ENCODE data around the gene STAC3.

STAC3 gene

GRCh38 chr12:57210461-57210860, 40.5 kb downstream of the STAC3 start:
- DNase-seq (ENCODE audit: low read depth): no peak

- no peak for DNase-seq (ENCODE audit: low read depth)
Observed at GRCh38 chr12:57209916-57210315, 41.1 kb downstream of the STAC3 start.

GRCh38 chr12:57208631-57209282, 42.2 kb downstream of the STAC3 start:
- DNase-seq (ENCODE audit: low read depth): no peak

- DNase-seq (ENCODE audit: low read depth): no peak
Observed at GRCh38 chr12:57207731-57208630, 43.0 kb downstream of the STAC3 start.

GRCh38 chr12:57205931-57206330, 45.1 kb downstream of the STAC3 start:
- DNase-seq (ENCODE audit: low read depth): no peak

- no peak for DNase-seq (ENCODE audit: low read depth)
Observed at GRCh38 chr12:57205186-57205585, 45.8 kb downstream of the STAC3 start.

GRCh38 chr12:57204454-57204853, 46.5 kb downstream of the STAC3 start:
- no peak for DNase-seq (ENCODE audit: low read depth)

- DNase-seq (ENCODE audit: low read depth): no peak
Observed at GRCh38 chr12:57203791-57204190, 47.2 kb downstream of the STAC3 start.

GRCh38 chr12:57203201-57203600, 47.8 kb downstream of the STAC3 start:
- no peak for DNase-seq (ENCODE audit: low read depth)

GRCh38 chr12:57202321-57202720, 48.7 kb downstream of the STAC3 start:
- no peak for DNase-seq (ENCODE audit: low read depth)

GRCh38 chr12:57201631-57202030, 49.4 kb downstream of the STAC3 start:
- no peak for DNase-seq (ENCODE audit: low read depth)

- no peak for DNase-seq (ENCODE audit: low read depth)
Observed at GRCh38 chr12:57201219-57201618, 49.8 kb downstream of the STAC3 start.

- DNase-seq (ENCODE audit: low read depth): no peak
Observed at GRCh38 chr12:57200497-57200896, 50.5 kb downstream of the STAC3 start.

GRCh38 chr12:57199191-57199590, 51.8 kb downstream of the STAC3 start:
- no peak for DNase-seq (ENCODE audit: low read depth)

GRCh38 chr12:57198329-57198728, 52.7 kb downstream of the STAC3 start:
- DNase-seq (ENCODE audit: low read depth): no peak

- DNase-seq (ENCODE audit: low read depth): no peak
Observed at GRCh38 chr12:57196956-57197355, 54.0 kb downstream of the STAC3 start.

- DNase-seq (ENCODE audit: low read depth): no peak
Observed at GRCh38 chr12:57196439-57196838, 54.5 kb downstream of the STAC3 start.

- no peak for DNase-seq (ENCODE audit: low read depth)
Observed at GRCh38 chr12:57195611-57196371, 55.2 kb downstream of the STAC3 start.

GRCh38 chr12:57195186-57195585, 55.8 kb downstream of the STAC3 start:
- no peak for DNase-seq (ENCODE audit: low read depth)

GRCh38 chr12:57194253-57194652, 56.7 kb downstream of the STAC3 start:
- no peak for DNase-seq (ENCODE audit: low read depth)

GRCh38 chr12:57193706-57194245, 57.2 kb downstream of the STAC3 start:
- DNase-seq (ENCODE audit: low read depth): no peak

All from stimulated activated CD4-positive, alpha-beta T cell treated with anti-CD3 and anti-CD28 coated beads, Interleukin-2, amount 100 ng/mL, for 4 hours (primary cell).